Epithelial cell of proximal tubule (primary cell): ENCODE measurements around the gene ABTB2. TPM values are rescaled to one million over a fixed set of nuclear protein-coding genes. Genes with fewer than 3 reads are reported as not detected.
A peak's percentile ranks its signal among the peaks of the same experiment; 100 is the strongest.

Experiments
- DNase-seq: peaks from one replicate; pipeline ENCODE4 v3.0.0-alpha.2; 2011; ENCODE audit warnings: low read depth
- H3K4me3 ChIP-seq: 2 replicates; pipeline ENCODE4 v1.5.1; 2011; ENCODE audit warnings: low read depth, mild to moderate bottlenecking, low read length
- total RNA-seq: library from RNA; depleted of rRNA; stranded (reverse); fragments of >200 nt; gene quantifications from 2 replicates; pipeline ENCODE4 v1.2.3, GENCODE V29; 2015
- TF ChIP-seq, protein P1 (sequence below): conservative IDR thresholded peaks from 2 replicates; pipeline ENCODE4 v1.5.1; 2012; ENCODE audit warnings: low read depth, mild to moderate bottlenecking, low read length

ABTB2 gene
- total RNA-seq, 1 donor from 2014 or later: 17.6 TPM

DNA sequence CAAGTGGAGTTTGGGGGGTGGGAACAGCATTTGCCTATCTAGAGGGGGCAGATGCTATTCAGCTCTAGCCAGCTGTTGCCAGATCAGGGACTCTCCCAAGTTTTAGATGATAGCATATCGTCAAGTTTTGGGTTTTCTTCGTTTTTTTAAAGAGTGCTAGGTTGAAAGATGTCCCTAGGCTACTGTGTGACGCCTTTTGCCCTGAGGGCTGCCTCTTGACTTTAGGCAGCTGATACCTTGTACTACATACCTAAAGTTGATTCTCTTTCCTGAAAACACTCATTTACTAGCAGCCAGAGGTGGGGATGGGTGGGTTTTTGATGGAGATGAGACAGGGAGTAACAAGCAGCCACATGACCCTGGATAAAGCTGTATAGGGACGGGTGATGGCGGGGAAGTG, 87.1 kb downstream of the ABTB2 start:
- TF ChIP-seq, protein P1, sequence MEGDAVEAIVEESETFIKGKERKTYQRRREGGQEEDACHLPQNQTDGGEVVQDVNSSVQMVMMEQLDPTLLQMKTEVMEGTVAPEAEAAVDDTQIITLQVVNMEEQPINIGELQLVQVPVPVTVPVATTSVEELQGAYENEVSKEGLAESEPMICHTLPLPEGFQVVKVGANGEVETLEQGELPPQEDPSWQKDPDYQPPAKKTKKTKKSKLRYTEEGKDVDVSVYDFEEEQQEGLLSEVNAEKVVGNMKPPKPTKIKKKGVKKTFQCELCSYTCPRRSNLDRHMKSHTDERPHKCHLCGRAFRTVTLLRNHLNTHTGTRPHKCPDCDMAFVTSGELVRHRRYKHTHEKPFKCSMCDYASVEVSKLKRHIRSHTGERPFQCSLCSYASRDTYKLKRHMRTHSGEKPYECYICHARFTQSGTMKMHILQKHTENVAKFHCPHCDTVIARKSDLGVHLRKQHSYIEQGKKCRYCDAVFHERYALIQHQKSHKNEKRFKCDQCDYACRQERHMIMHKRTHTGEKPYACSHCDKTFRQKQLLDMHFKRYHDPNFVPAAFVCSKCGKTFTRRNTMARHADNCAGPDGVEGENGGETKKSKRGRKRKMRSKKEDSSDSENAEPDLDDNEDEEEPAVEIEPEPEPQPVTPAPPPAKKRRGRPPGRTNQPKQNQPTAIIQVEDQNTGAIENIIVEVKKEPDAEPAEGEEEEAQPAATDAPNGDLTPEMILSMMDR: no peak
- H3K4me3 ChIP-seq: no peak overlapping the region
- no peak for DNase-seq

GRCh38 chr11:34269694-34270245, 88.0 kb downstream of the ABTB2 start:
- TF ChIP-seq, protein P1: no peak
- H3K4me3 ChIP-seq: no peak overlapping the region
- DNase-seq: no peak

- no peak overlapping the region for H3K4me3 ChIP-seq
- DNase-seq: no peak
- TF ChIP-seq, protein P1: no peak
Observed at GRCh38 chr11:34268906-34269430, 88.8 kb downstream of the ABTB2 start.

DNA sequence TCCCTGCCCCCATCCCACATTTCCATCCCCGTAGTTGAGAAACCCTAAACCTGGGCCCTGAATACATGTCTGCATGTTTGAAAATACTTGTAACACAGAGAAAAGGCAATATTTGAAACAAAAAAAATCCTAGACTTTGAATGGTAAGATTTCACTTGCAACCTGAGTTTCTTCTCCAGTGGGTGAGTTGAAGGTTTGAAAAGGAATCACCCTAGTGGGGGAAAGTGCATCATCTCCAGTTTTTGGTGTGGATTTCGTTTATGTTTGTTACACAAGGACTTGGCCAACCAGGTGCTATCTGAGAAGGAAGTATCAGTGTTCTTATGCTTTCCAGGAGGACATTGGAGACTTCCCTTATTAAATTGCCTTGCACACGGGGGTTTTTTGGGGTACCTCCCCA, 90.4 kb downstream of the ABTB2 start:
- TF ChIP-seq, protein P1: no peak
- H3K4me3 ChIP-seq: no peak overlapping the region

DNA sequence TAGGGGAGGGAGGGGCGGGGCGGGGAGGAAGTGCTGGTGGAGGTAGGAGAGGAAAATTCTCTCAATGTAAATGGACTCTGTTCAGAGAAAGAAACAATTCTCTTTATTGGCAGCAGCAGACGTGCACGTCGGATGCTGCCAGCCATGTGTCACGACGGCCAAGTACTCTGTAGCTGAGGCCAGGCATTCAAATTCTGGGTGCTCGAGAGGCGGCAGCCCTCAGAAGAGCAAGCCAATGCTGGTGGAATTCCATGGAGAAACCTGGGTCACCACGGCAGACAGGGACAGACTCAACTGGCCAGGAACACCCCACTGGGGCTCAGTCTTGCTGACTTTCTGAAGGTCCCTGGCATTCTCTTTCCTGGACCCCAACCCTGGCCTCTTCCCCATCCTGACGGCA, 90.8 kb downstream of the ABTB2 start:
- TF ChIP-seq, protein P1: no peak
- DNase-seq: no peak
- H3K4me3 ChIP-seq: no peak overlapping the region

More for the DNA sequence above, 90.4 kb downstream of the ABTB2 start:
- DNase-seq: no peak

DNA sequence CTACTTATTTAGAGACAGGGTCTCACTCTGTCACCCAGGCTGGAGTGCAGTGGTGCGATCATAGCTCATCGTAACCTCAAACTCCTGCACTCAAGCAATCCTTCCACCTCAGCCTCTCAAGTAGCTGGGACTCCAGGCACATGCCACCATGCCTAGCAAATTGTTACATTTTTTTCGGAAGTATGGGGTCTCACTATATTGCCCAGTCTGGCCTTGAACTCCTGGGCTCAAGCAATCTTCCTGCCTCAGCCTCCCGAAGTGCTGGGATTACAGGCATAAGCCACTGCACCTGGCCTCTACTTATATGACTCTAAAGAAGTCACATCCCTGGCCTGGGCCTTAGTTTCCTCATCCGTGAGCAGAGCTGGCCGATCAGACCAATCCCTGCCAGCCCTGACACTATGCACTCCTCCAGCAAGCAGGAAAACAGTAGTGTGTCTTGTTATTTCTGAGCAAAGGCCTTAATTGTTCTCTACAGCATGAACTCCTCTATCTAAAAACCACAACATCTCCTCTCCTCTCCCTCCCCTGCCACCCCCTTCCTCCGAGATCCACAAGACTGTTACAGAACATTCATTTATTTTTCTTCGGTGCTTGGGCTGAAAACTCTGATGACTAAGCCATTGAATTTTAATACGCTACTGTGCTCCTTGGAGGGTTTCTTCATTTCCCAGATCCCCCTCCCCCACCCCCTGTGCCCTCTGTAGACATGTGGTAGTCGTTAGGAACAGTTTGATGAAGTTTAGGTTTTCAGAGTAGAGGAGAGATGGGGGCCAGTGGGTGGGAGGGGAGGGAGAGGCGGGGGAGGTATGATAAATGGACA, 91.5 kb downstream of the ABTB2 start:
- H3K4me3 ChIP-seq: no peak overlapping the region
- peak; percentile 84 for DNase-seq
- TF ChIP-seq, protein P1: no peak
